Ishikawa (cell line): ENCODE data around the gene SERHL2.

Experiments used
- CEBPB ChIP-seq: IDR thresholded peaks from 2 replicates; pipeline ENCODE4 v1.6.1; 2012
- CREB1 ChIP-seq: IDR thresholded peaks from 2 replicates; pipeline ENCODE4 v1.6.1; 2012; ENCODE audit warnings: low read depth
- EGR1 ChIP-seq: IDR thresholded peaks from 2 replicates; pipeline ENCODE4 v1.6.1; 2012
- EP300 ChIP-seq: IDR thresholded peaks from 2 replicates; pipeline ENCODE4 v1.6.1; 2012; ENCODE audit warnings: borderline replicate concordance
- FOXM1 ChIP-seq: IDR thresholded peaks from 2 replicates; pipeline ENCODE4 v1.6.1; 2012; ENCODE audit warnings: low read depth, borderline replicate concordance
- MAX ChIP-seq: IDR thresholded peaks from 2 replicates; pipeline ENCODE4 v1.6.1; 2012
- NFIC ChIP-seq: IDR thresholded peaks from 2 replicates; pipeline ENCODE4 v1.6.1; 2012
- RAD21 ChIP-seq: IDR thresholded peaks from 2 replicates; pipeline ENCODE4 v1.6.1; 2012; ENCODE audit warnings: low read depth
- TAF1 ChIP-seq: IDR thresholded peaks from 2 replicates; pipeline ENCODE4 v1.6.1; 2012; ENCODE audit warnings: low read depth, mild to moderate bottlenecking
- TCF12 ChIP-seq: IDR thresholded peaks from 2 replicates; pipeline ENCODE4 v1.6.1; 2012; ENCODE audit warnings: low read depth
- TEAD4 ChIP-seq: IDR thresholded peaks from 2 replicates; pipeline ENCODE4 v1.6.1; 2012
- USF1 ChIP-seq: IDR thresholded peaks from 2 replicates; pipeline ENCODE4 v1.6.1; 2012
- YY1 ChIP-seq: IDR thresholded peaks from 2 replicates; pipeline ENCODE4 v1.6.1; 2012; ENCODE audit warnings: low read depth
- ZBTB7A ChIP-seq: IDR thresholded peaks from 2 replicates; pipeline ENCODE4 v1.6.1; 2012; ENCODE audit warnings: low read depth
- TF ChIP-seq, protein P1 (sequence below): IDR thresholded peaks from 2 replicates; pipeline ENCODE4 v1.6.1; 2012; ENCODE audit warnings: low read depth, mild to moderate bottlenecking

The SERHL2 gene, protein sequence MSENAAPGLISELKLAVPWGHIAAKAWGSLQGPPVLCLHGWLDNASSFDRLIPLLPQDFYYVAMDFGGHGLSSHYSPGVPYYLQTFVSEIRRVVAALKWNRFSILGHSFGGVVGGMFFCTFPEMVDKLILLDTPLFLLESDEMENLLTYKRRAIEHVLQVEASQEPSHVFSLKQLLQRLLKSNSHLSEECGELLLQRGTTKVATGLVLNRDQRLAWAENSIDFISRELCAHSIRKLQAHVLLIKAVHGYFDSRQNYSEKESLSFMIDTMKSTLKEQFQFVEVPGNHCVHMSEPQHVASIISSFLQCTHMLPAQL

DNA sequence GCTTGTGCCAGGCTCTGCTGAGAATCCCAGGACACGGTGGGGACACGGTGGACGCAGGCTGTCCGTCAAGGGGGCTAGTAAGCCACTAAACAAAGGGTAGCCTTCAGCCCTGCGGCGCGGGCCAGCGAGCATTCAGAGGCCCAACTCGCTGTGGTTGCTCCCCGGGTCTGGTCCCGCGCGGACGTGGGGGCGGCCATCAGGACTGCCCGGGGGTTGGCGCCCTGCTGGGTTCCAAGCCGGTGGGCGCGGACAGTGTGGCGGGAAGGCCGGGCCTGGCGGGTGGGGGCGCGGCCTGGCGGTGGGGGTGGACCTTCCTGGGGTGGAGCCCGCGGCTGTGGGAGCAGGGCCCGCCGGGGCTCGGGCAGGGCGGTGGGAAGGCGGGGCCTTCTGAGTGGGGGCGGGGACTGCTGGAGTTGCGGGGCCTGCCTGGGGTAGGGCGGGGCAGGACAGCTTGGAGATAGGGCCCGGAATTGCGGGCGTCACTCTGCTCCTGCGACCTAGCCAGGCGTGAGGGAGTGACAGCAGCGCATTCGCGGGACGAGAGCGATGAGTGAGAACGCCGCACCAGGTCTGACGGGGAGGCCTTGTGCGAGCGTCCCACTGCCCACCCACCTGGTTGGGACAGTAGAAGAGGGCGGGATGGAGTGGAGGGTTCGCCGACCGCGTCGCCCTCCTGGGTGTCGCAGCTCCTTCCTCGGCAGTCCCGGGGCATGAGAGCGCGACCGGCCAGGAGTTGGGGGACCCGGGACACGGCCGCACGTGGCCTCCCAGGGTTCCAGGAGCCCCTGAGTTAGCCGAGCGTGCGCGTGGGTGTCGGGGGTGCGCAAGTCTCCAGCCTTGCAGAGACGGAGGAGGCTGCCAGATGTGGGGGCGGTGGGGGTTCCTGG is at the start of gene SERHL2:
TSS of gene SERHL2 (plus strand) at position 482 of the 887 bp plus-strand sequence. CDS start at position 547, 65 bp downstream.
- TF ChIP-seq ZBTB7A: peak; percentile 85
- no peak; the same call in 1 of the 2 replicates for TF ChIP-seq YY1
- TF ChIP-seq NFIC: no peak
- no peak for TF ChIP-seq TEAD4
- TF ChIP-seq CREB1: no peak
- no peak for TF ChIP-seq CEBPB
- no peak; the same call in 1 of the 2 replicates for TF ChIP-seq RAD21
- TF ChIP-seq EP300: no peak
- TF ChIP-seq EGR1: peak; percentile 64; the same call in 1 of the 2 replicates
- 0 out of 2 replicates have a peak, but pooled peaks have one; percentile 21 for TF ChIP-seq TAF1
- no peak for TF ChIP-seq MAX
- TF ChIP-seq, protein P1, sequence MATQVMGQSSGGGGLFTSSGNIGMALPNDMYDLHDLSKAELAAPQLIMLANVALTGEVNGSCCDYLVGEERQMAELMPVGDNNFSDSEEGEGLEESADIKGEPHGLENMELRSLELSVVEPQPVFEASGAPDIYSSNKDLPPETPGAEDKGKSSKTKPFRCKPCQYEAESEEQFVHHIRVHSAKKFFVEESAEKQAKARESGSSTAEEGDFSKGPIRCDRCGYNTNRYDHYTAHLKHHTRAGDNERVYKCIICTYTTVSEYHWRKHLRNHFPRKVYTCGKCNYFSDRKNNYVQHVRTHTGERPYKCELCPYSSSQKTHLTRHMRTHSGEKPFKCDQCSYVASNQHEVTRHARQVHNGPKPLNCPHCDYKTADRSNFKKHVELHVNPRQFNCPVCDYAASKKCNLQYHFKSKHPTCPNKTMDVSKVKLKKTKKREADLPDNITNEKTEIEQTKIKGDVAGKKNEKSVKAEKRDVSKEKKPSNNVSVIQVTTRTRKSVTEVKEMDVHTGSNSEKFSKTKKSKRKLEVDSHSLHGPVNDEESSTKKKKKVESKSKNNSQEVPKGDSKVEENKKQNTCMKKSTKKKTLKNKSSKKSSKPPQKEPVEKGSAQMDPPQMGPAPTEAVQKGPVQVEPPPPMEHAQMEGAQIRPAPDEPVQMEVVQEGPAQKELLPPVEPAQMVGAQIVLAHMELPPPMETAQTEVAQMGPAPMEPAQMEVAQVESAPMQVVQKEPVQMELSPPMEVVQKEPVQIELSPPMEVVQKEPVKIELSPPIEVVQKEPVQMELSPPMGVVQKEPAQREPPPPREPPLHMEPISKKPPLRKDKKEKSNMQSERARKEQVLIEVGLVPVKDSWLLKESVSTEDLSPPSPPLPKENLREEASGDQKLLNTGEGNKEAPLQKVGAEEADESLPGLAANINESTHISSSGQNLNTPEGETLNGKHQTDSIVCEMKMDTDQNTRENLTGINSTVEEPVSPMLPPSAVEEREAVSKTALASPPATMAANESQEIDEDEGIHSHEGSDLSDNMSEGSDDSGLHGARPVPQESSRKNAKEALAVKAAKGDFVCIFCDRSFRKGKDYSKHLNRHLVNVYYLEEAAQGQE: no peak
- no peak for TF ChIP-seq FOXM1
- TF ChIP-seq TCF12: no peak; the same call in 1 of the 2 replicates
- TF ChIP-seq USF1: no peak

- TF ChIP-seq TCF12 (no peak), MAX (no peak), ZBTB7A (no peak), USF1 (no peak), CEBPB (no peak), TEAD4 (no peak), RAD21 (no peak), EP300 (no peak), YY1 (no peak), FOXM1 (no peak)
These were observed 44.2 kb upstream of the SERHL2 start for GRCh38 chr22:42509548-42509947.

DNA sequence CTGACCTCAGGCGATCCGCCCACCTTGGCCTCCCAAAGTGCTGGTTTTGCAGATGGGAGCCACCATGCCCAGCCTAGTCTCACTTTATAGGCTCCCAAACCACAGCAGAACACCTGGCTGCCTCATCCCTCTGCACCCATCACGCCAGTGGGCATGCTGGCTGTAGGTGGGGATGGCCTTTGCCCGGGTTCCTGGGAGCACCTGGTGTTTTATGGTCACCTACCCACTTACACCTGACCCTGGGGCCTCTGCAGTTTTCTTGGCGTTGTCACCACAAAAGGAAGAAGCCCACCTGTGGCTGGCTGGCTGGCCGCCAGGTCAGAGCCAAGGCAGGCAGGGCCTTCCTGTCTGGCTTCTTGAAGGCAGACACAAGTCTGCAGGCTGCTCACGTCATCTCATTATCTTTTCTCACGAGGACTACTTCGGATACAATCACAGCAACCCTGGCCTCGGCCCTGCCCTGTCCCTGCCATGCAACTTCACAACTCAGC is 42.3 kb upstream of the SERHL2 start:
- no peak for TF ChIP-seq CREB1
- TF ChIP-seq NFIC: peak; percentile 54; the same call in 1 of the 2 replicates

DNA sequence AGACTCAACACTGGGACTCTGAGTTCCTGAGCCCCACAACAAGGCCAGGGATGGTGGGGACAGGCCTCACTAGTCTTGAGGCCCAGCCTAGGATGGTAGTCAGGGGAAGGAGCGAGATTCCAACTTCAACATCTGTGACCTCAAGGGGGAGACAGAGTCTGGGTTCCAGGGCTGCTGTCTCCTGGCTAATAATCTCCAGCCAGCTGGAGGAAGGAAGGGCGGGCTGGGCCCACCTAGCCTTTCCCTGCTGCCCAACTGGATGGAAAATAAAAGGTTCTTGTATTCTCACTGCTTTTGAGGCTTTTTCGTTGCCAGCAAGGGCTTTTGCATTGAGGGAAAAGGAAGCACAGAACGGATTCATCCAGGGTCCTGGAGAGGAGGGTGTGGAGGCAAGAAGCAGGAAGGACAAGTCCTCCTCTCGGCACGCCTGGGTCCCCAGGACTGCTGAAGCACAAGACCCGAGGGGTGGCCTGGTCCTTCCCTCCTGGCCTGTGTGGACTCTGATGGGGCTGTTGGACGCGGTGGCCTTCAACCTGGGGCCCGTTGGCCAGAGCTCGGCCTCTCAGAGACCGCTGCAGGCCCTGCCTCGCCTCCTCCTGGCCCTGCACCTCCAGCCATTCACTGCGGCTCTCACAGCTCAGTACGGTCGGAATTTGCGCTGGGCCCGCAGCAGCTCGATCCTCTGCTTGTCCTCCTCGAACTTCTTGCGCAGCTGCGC is 41.3 kb upstream of the SERHL2 start:
- TF ChIP-seq RAD21: peak; percentile 35

DNA sequence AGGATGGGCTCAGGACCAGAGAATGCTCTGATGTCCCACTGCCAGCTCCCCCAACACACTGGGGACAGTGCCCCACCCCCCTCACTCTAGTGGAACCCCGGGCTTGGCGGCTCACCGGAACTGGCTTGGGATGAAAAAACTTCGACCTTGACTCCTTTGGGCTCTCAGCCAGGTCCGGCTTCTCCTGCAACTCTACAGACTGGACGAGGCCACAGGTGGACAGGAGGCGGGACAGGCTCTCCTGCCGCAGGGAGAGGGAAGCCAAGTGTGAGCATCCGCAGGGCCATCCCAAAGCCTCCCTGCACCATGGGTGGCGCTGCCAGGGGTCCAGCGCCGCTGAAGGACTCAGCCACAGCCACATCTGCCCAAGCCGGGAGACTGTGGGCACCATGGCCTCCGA is 37.9 kb upstream of the SERHL2 start:
- TF ChIP-seq NFIC (no peak), TAF1 (no peak), MAX (no peak), CEBPB (no peak), EGR1 (no peak), ZBTB7A (no peak), USF1 (no peak), RAD21 (no peak), TEAD4 (no peak), TCF12 (no peak), CREB1 (no peak), FOXM1 (no peak)
- TF ChIP-seq, protein P1: no peak
